ENCODE data around the gene MMP14.
A peak's percentile ranks its signal among the peaks of the same experiment; 100 is the strongest.

The MMP14 gene

GRCh38 chr14:22861651-22862050 lies 25.3 kb downstream of the MMP14 start:
- no peak for DNase-seq

- no peak for DNase-seq
These were observed 28.6 kb downstream of the MMP14 start for GRCh38 chr14:22864979-22865378.

- DNase-seq: no peak
These were observed 29.3 kb downstream of the MMP14 start for GRCh38 chr14:22865424-22866405.

GRCh38 chr14:22866874-22867273 lies 30.5 kb downstream of the MMP14 start:
- DNase-seq: no peak

- no peak for DNase-seq
These were observed 34.4 kb downstream of the MMP14 start for GRCh38 chr14:22870811-22871223.

GRCh38 chr14:22871224-22872032 lies 35.0 kb downstream of the MMP14 start, which contains the start of gene LRP10:
TSS of gene LRP10 (plus strand) at chr14:22871740. CDS start at chr14:22872304, 564 bp downstream.
- DNase-seq: peak; percentile 96

- DNase-seq: peak; percentile 88
These were observed 35.8 kb downstream of the MMP14 start for GRCh38 chr14:22872033-22872832.

- no peak for DNase-seq
These were observed 36.6 kb downstream of the MMP14 start for GRCh38 chr14:22872833-22873520.

GRCh38 chr14:22875003-22875747 lies 38.8 kb downstream of the MMP14 start:
- DNase-seq: no peak

GRCh38 chr14:22875748-22876319 lies 39.4 kb downstream of the MMP14 start:
- no peak for DNase-seq

GRCh38 chr14:22877000-22877501 lies 40.7 kb downstream of the MMP14 start:
- DNase-seq: no peak

GRCh38 chr14:22878271-22879246 lies 42.2 kb downstream of the MMP14 start:
- DNase-seq: no peak

- DNase-seq: no peak
These were observed 45.7 kb downstream of the MMP14 start for GRCh38 chr14:22882064-22882463.

GRCh38 chr14:22882529-22883172 lies 46.3 kb downstream of the MMP14 start:
- no peak for DNase-seq

GRCh38 chr14:22883173-22883976 lies 47.0 kb downstream of the MMP14 start, which contains the start of gene REM2:
TSS of gene REM2 (plus strand) at chr14:22883222. CDS start at chr14:22883288, 66 bp downstream.
- DNase-seq: no peak

- DNase-seq: no peak
These were observed 47.8 kb downstream of the MMP14 start for GRCh38 chr14:22884076-22884737.

Measured in femur (tissue), 1 donor.